Stimulated activated effector memory CD8-positive, alpha-beta T cell treated with anti-CD3 and anti-CD28 coated beads, Interleukin-12 subunit alpha, Interleukin-12 subunit beta, amount 100 ng/mL, for 72 hours (primary cell): Measurements from ENCODE around the gene CSNK1E.
A peak's percentile ranks its signal among the peaks of the same experiment; 100 is the strongest.

Source experiments
- ATAC-seq: fragments of 150-1000 bp; cut with Tn5 transposase; 2 replicates; pipeline ENCODE4 v1.10.0; 2021
- DNase-seq, 2 donors: peaks; one replicate each; pipeline ENCODE4 v3.0.0; 2021 to 2022; ENCODE audit warnings: low spot score in 2 of 2
- H3K27ac Mint-ChIP-seq: one replicate; pipeline ENCODE4 v1.8.0; 2022; ENCODE audit warnings: mild to moderate bottlenecking, mixed read lengths
- H3K36me3 Mint-ChIP-seq: one replicate; pipeline ENCODE4 v1.8.0; 2022; ENCODE audit warnings: mild to moderate bottlenecking, mixed read lengths
- H3K4me1 Mint-ChIP-seq: one replicate; pipeline ENCODE4 v1.8.0; 2022; ENCODE audit warnings: mixed read lengths
- H3K4me3 Mint-ChIP-seq: one replicate; pipeline ENCODE4 v1.8.0; 2022; ENCODE audit warnings: mild to moderate bottlenecking, mixed read lengths
- H3K9me3 Mint-ChIP-seq: one replicate; pipeline ENCODE4 v1.8.0; 2022; ENCODE audit warnings: mixed read lengths

CSNK1E gene

GRCh38 chr22:38260761-38261681 lies 56.2 kb downstream of the CSNK1E start:
- peak overlapping the region; percentile 47 for H3K4me3 Mint-ChIP-seq

DNA sequence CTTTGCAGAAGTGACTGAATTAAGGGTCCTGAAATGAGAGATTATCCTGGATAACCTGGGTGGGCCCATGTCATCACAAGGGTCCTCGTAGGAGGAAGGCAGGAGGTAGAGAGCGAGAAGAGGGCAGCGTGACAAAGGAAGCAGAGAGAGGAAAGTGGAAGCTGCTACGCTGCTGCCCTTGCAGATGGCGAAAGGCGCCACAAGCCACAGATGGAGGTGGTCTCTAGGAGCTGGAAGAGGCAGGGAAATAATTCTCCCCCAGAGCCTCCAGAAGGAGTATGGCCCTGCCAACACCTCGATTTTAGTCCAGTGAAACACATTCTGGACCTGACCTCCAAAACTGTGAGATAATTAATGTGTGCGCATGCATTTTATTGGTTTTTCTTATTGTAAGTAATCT lies 57.9 kb downstream of the CSNK1E start:
- DNase-seq (no peak), ATAC-seq (no peak)
- Mint-ChIP-seq H3K4me3 (no peak overlapping the region), H3K4me1 (peaks cover 44% of the 10 kb centered on the region), H3K27ac (no peak overlapping the region), H3K9me3 (no peaks in the 10 kb centered on the region), H3K36me3 (peaks cover 6% of the 10 kb centered on the region)

More at GRCh38 chr22:38260761-38261681, 56.2 kb downstream of the CSNK1E start:
- Mint-ChIP-seq H3K9me3 (no peaks in the 10 kb centered on the region), H3K4me1 (peaks cover 55% of the 10 kb centered on the region), H3K36me3 (peaks cover 6% of the 10 kb centered on the region), H3K27ac (peak overlapping the region; percentile 89)
- no peak for ATAC-seq
- DNase-seq = no peak

DNA sequence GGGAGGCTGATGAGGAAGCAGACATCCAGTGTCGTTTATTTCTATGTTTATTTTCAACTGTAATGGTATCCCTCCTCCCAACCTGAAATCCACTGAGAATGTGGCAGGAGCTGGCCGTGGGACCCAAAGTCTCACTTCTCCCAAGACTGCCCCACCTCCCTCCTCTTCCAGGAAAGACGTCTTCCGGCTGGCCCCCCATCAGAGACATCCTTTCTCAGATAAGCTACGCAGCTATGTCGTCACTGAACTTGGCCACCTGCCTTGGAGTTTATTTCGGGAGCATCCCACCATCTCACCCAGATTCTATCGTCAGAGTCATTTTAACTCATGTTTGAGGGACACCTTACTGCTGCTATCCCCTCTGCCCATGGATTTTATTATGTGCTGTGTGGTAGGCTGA lies 58.3 kb downstream of the CSNK1E start:
- ATAC-seq = no peak
- no peak for DNase-seq
- Mint-ChIP-seq H3K27ac (no peak overlapping the region), H3K4me1 (peaks cover 39% of the 10 kb centered on the region), H3K36me3 (peaks cover 6% of the 10 kb centered on the region), H3K9me3 (no peaks in the 10 kb centered on the region), H3K4me3 (no peak overlapping the region)

GRCh38 chr22:38257650-38258250 lies 59.5 kb downstream of the CSNK1E start:
- Mint-ChIP-seq H3K4me1 (peaks cover 32% of the 10 kb centered on the region), H3K27ac (no peak overlapping the region), H3K4me3 (no peak overlapping the region), H3K9me3 (no peaks in the 10 kb centered on the region), H3K36me3 (peaks cover 6% of the 10 kb centered on the region)
- ATAC-seq = no peak
- DNase-seq = no peak

DNA sequence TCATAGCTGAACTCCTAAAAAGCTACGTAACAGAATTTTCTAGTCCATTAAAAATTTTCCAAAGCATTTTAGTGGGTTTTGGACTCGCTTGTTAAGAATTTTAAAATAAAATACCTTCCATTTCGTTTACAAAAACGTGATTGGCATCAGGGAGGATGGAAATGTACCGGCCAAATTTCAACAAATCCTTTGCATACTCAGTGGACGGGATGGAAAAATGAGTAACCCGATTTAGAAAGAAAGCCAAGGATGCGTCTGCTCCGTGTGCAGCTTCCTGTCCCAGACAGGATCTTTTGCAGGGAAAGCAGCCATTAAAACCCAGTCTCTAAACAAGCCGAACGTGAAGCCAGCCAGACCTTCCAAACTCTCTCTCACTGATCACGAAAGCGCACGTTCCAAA lies 60.1 kb downstream of the CSNK1E start:
- Mint-ChIP-seq H3K27ac (no peak overlapping the region), H3K36me3 (peaks cover 6% of the 10 kb centered on the region), H3K9me3 (no peaks in the 10 kb centered on the region), H3K4me1 (peaks cover 27% of the 10 kb centered on the region), H3K4me3 (no peak overlapping the region)
- DNase-seq (no peak), ATAC-seq (no peak)

GRCh38 chr22:38255697-38256096 lies 61.5 kb downstream of the CSNK1E start:
- no peaks in the 10 kb centered on the region for H3K9me3 Mint-ChIP-seq
- H3K27ac Mint-ChIP-seq = no peak overlapping the region
- peaks cover 16% of the 10 kb centered on the region for H3K4me1 Mint-ChIP-seq
- no peak overlapping the region for H3K4me3 Mint-ChIP-seq
- DNase-seq (no peak), ATAC-seq (no peak)
- peaks cover 6% of the 10 kb centered on the region for H3K36me3 Mint-ChIP-seq

DNA sequence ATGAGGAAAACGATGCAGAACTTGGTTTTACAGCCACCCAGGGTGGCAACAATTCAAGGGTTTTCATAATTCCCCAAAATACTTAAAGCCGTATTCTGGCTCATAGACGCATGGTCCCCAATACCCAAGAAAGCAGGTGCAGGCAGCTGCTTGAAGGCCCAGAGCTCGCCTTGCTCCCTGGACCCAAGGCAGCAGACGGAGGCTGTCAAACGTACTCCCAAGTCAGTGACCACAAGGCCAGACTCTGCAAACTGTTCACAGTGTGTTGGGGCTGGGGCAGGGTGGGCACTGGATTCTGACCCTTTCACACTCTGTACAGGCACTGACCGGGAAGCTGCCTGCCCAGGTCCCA lies 65.9 kb downstream of the CSNK1E start:
- H3K36me3 Mint-ChIP-seq = peaks cover 11% of the 10 kb centered on the region
- no peak overlapping the region for H3K4me3 Mint-ChIP-seq
- ATAC-seq = no peak
- no peak overlapping the region for H3K27ac Mint-ChIP-seq
- no peaks in the 10 kb centered on the region for H3K9me3 Mint-ChIP-seq
- no peak for DNase-seq
- H3K4me1 Mint-ChIP-seq = peaks cover 21% of the 10 kb centered on the region

DNA sequence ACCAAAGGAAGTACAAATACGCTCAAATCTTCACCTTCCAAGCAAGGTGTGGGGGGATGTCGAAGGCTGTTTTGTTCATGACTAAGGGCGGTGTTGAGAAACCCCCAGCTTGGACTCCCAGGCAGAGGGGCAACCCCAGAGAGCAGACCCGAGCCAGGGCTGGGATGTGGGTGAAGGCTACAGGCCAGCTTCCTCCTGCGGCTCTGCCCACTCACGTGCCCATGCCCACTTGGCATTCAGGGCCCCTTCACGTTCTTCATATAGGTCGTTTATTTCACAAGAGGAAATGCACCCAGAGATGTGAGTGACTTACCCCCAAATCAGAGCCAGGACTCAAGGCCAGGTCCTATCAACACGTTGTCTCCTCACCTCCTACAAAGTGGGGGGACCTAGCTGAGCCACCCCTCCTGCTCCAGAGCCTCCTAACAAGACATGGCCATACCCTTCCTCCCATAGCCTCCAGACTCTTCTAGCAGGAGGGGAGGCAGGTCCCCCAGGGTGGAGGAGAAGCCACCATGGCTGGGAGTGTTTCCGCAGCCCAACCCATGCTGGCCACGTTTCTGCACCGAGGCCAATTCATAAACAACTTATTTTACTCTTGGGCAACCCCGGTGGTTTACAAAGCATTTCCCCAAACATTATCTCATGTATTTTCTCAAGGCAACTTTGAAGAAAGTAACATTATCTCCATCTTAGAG lies 66.4 kb downstream of the CSNK1E start:
- no peak for ATAC-seq
- Mint-ChIP-seq H3K4me3 (no peak overlapping the region), H3K27ac (peak overlapping the region; percentile 8), H3K4me1 (peaks cover 21% of the 10 kb centered on the region), H3K36me3 (peaks cover 15% of the 10 kb centered on the region), H3K9me3 (no peaks in the 10 kb centered on the region)
- no peak for DNase-seq

GRCh38 chr22:38249803-38250642 lies 67.2 kb downstream of the CSNK1E start:
- Mint-ChIP-seq H3K4me1 (peaks cover 21% of the 10 kb centered on the region), H3K36me3 (peaks cover 15% of the 10 kb centered on the region), H3K9me3 (no peaks in the 10 kb centered on the region), H3K27ac (peak overlapping the region; percentile 8), H3K4me3 (no peak overlapping the region)
- ATAC-seq (no peak), DNase-seq (no peak)

GRCh38 chr22:38249301-38249700 lies 67.9 kb downstream of the CSNK1E start:
- no peaks in the 10 kb centered on the region for H3K9me3 Mint-ChIP-seq
- H3K4me1 Mint-ChIP-seq = peaks cover 21% of the 10 kb centered on the region
- ATAC-seq = no peak
- no peak overlapping the region for H3K4me3 Mint-ChIP-seq
- DNase-seq = no peak
- H3K36me3 Mint-ChIP-seq = peaks cover 19% of the 10 kb centered on the region
- no peak overlapping the region for H3K27ac Mint-ChIP-seq

DNA sequence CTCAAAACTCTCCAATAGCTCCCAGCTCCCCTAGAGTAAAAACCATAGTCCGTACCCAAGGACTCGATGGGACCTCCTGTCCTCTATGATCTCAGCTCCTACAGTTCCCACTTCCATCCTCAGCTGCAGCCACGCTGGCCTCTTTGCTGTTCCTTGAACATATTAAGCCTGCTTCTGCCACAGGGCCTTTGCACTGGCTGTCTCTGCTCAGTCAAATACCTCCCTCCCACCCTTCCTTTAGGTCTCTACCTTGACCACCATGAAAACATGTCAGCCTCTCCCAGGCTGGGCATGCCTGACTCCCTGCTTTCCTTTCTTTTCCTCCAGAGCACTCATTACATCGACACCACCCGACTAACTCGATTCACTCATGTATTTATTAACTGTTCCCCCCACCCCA lies 69.0 kb downstream of the CSNK1E start:
- DNase-seq (no peak), ATAC-seq (no peak)
- peaks cover 26% of the 10 kb centered on the region for H3K4me1 Mint-ChIP-seq
- H3K9me3 Mint-ChIP-seq = no peaks in the 10 kb centered on the region
- H3K27ac Mint-ChIP-seq = peak overlapping the region; percentile 24
- no peak overlapping the region for H3K4me3 Mint-ChIP-seq
- peaks cover 29% of the 10 kb centered on the region for H3K36me3 Mint-ChIP-seq

GRCh38 chr22:38247713-38248112 lies 69.5 kb downstream of the CSNK1E start:
- Mint-ChIP-seq H3K4me1 (peaks cover 27% of the 10 kb centered on the region), H3K36me3 (peaks cover 34% of the 10 kb centered on the region), H3K4me3 (no peak overlapping the region), H3K27ac (no peak overlapping the region), H3K9me3 (no peaks in the 10 kb centered on the region)
- ATAC-seq (no peak), DNase-seq (no peak)

DNA sequence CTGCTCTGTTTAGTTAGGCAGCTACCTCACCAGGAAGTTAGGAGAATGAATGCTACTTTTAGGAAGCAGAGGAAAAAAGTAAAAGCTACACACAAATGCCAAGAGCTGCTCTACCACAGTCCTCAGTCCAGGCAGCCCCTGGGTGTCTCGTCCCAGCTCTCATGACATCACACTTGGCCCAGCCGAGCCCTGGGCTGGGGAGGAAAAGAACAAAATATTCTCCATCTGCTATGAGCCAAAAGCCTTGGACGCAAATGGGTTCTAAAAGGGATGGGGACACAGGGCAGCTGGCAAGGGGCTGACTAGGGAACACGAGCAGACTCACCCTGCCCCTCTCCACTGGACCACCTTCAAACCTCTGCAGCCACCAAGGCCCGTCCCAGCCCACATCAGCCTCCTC lies 70.5 kb downstream of the CSNK1E start:
- ATAC-seq (no peak), DNase-seq (no peak)
- peak overlapping the region; percentile 74 for H3K27ac Mint-ChIP-seq
- no peak overlapping the region for H3K4me3 Mint-ChIP-seq
- peaks cover 44% of the 10 kb centered on the region for H3K36me3 Mint-ChIP-seq
- H3K9me3 Mint-ChIP-seq = no peaks in the 10 kb centered on the region
- H3K4me1 Mint-ChIP-seq = peaks cover 27% of the 10 kb centered on the region

GRCh38 chr22:38246046-38246658 lies 71.1 kb downstream of the CSNK1E start:
- Mint-ChIP-seq H3K4me3 (no peak overlapping the region), H3K27ac (no peak overlapping the region), H3K4me1 (peaks cover 27% of the 10 kb centered on the region), H3K36me3 (peaks cover 49% of the 10 kb centered on the region), H3K9me3 (no peaks in the 10 kb centered on the region)
- DNase-seq (no peak), ATAC-seq (no peak)
